ENCODE measurements around the gene FAM13A.

Gene FAM13A

DNA sequence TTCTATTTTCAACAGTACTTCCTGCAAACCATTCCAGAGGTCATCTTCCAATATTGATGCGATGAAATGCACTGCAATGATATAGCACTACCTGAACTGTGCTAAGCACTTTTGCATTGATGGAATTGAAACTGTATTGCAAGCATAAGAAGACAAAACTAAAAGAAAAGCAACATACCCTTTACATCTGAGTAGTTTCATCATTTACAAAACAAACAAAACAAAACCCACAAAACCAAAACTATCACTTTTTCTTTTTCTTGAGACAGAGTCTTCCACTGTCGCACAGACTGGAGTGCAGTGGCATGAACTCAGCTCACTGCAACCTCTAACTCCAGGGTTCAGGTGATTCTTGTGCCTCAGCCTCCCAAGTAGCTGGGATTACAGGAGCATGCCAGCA lies 239.2 kb downstream of the FAM13A start:
- TF ChIP-seq, protein P1, sequence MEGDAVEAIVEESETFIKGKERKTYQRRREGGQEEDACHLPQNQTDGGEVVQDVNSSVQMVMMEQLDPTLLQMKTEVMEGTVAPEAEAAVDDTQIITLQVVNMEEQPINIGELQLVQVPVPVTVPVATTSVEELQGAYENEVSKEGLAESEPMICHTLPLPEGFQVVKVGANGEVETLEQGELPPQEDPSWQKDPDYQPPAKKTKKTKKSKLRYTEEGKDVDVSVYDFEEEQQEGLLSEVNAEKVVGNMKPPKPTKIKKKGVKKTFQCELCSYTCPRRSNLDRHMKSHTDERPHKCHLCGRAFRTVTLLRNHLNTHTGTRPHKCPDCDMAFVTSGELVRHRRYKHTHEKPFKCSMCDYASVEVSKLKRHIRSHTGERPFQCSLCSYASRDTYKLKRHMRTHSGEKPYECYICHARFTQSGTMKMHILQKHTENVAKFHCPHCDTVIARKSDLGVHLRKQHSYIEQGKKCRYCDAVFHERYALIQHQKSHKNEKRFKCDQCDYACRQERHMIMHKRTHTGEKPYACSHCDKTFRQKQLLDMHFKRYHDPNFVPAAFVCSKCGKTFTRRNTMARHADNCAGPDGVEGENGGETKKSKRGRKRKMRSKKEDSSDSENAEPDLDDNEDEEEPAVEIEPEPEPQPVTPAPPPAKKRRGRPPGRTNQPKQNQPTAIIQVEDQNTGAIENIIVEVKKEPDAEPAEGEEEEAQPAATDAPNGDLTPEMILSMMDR (IDR thresholded peaks at IDR 0.05; ENCODE audit: low read length) = no peak
- TF ChIP-seq EZH2phosphoT487 (IDR thresholded peaks at IDR 0.05; ENCODE audit: low read length) (no peak), EZH2 (optimal IDR thresholded peaks at IDR 0.05; ENCODE audit: low read depth, low read length) (no peak)
- Histone ChIP-seq H3K4me3 (ENCODE audit: low read length) (no peak overlapping the region), H3K36me3 (replicated peaks; ENCODE audit: insufficient read depth, low read length) (no peaks in the 10 kb centered on the region), H3K79me2 (ENCODE audit: low read length) (no peaks in the 10 kb centered on the region), H3K9me2 (replicated peaks; ENCODE audit: insufficient read depth, low read length) (no peaks in the 10 kb centered on the region), H3K27ac (ENCODE audit: low read length) (no peak overlapping the region), H3K9me3 (replicated peaks; ENCODE audit: insufficient read depth, low read length) (no peaks in the 10 kb centered on the region), H4K20me1 (ENCODE audit: insufficient read depth, low read length) (no peaks in the 10 kb centered on the region), H3F3A (ENCODE audit: insufficient read depth, low read length) (peaks cover 9% of the 10 kb centered on the region), H3K27me3 (replicated peaks; ENCODE audit: insufficient read depth, low read length) (peaks cover 13% of the 10 kb centered on the region; the same call in 1 of the 2 replicates), H3K4me1 (ENCODE audit: low read length) (peaks cover 10% of the 10 kb centered on the region; the same call in 1 of the 2 replicates), H3K9ac (ENCODE audit: low read length) (no peak overlapping the region), H3K4me2 (ENCODE audit: low read depth, low read length) (no peak overlapping the region), H2AFZ (ENCODE audit: low read length) (no peak overlapping the region)
- peak; percentile 59 for DNase-seq

DNA sequence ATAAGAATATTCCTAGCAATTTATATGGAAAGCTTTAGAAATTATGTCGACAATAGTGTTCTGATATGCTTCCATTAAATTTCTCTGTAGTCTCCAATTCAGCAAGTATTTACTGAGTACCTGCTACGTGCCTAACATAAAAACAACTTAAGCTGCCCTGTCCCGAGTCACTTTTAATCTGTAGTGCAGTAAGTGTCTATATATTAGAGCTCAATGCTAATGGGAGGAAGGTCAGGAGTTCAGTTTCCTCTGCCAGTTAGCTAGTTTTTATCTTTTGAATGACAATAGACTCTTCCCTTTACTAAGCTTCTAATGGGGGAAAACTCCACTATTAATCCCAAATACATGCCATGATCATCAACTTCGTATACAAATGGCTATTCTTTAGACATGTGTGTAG lies 240.6 kb downstream of the FAM13A start:
- no peaks in the 10 kb centered on the region for H3K36me3 ChIP-seq (replicated peaks; ENCODE audit: insufficient read depth, low read length)
- peaks cover 13% of the 10 kb centered on the region; the same call in 1 of the 2 replicates for H3K27me3 ChIP-seq (replicated peaks; ENCODE audit: insufficient read depth, low read length)
- DNase-seq = no peak
- H3K9me2 ChIP-seq (replicated peaks; ENCODE audit: insufficient read depth, low read length) = no peaks in the 10 kb centered on the region
- H3K4me2 ChIP-seq (ENCODE audit: low read depth, low read length) = no peak overlapping the region
- no peaks in the 10 kb centered on the region for H3K9me3 ChIP-seq (replicated peaks; ENCODE audit: insufficient read depth, low read length)
- H3K4me3 ChIP-seq (ENCODE audit: low read length) = no peak overlapping the region
- H4K20me1 ChIP-seq (ENCODE audit: insufficient read depth, low read length) = no peaks in the 10 kb centered on the region
- H3K27ac ChIP-seq (ENCODE audit: low read length) = no peak overlapping the region
- no peaks in the 10 kb centered on the region for H3K79me2 ChIP-seq (ENCODE audit: low read length)
- no peak overlapping the region for H2AFZ ChIP-seq (ENCODE audit: low read length)
- H3F3A ChIP-seq (ENCODE audit: insufficient read depth, low read length) = peaks cover 5% of the 10 kb centered on the region; the same call in 1 of the 2 replicates
- peaks cover 10% of the 10 kb centered on the region; the same call in 1 of the 2 replicates for H3K4me1 ChIP-seq (ENCODE audit: low read length)
- H3K9ac ChIP-seq (ENCODE audit: low read length) = no peak overlapping the region
- TF ChIP-seq EZH2 (optimal IDR thresholded peaks at IDR 0.05; ENCODE audit: low read depth, low read length) (no peak), EZH2phosphoT487 (IDR thresholded peaks at IDR 0.05; ENCODE audit: low read length) (no peak)
- TF ChIP-seq, protein P1 (IDR thresholded peaks at IDR 0.05; ENCODE audit: low read length) = no peak

GRCh38 chr4:88814043-88814617 lies 242.9 kb downstream of the FAM13A start:
- no peaks in the 10 kb centered on the region for H3K9me2 ChIP-seq (replicated peaks; ENCODE audit: insufficient read depth, low read length)
- H3K27ac ChIP-seq (ENCODE audit: low read length) = no peak overlapping the region
- peaks cover 5% of the 10 kb centered on the region; the same call in 1 of the 2 replicates for H3F3A ChIP-seq (ENCODE audit: insufficient read depth, low read length)
- H3K4me1 ChIP-seq (ENCODE audit: low read length) = peaks cover 10% of the 10 kb centered on the region; the same call in 1 of the 2 replicates
- H3K4me3 ChIP-seq (ENCODE audit: low read length) = no peak overlapping the region
- H3K9me3 ChIP-seq (replicated peaks; ENCODE audit: insufficient read depth, low read length) = no peaks in the 10 kb centered on the region
- TF ChIP-seq EZH2phosphoT487 (IDR thresholded peaks at IDR 0.05; ENCODE audit: low read length) (no peak), EZH2 (optimal IDR thresholded peaks at IDR 0.05; ENCODE audit: low read depth, low read length) (no peak)
- TF ChIP-seq, protein P1 (IDR thresholded peaks at IDR 0.05; ENCODE audit: low read length) = no peak
- H3K4me2 ChIP-seq (ENCODE audit: low read depth, low read length) = no peak overlapping the region
- H3K27me3 ChIP-seq (replicated peaks; ENCODE audit: insufficient read depth, low read length) = peaks cover 13% of the 10 kb centered on the region; the same call in 1 of the 2 replicates
- no peak overlapping the region for H2AFZ ChIP-seq (ENCODE audit: low read length)
- H3K79me2 ChIP-seq (ENCODE audit: low read length) = no peaks in the 10 kb centered on the region
- no peak for DNase-seq
- H3K9ac ChIP-seq (ENCODE audit: low read length) = no peak overlapping the region
- no peaks in the 10 kb centered on the region for H4K20me1 ChIP-seq (ENCODE audit: insufficient read depth, low read length)
- no peaks in the 10 kb centered on the region for H3K36me3 ChIP-seq (replicated peaks; ENCODE audit: insufficient read depth, low read length)

Data from MM.1S (cell line).